ENCODE data around the gene SMIM23. TPM values are rescaled to one million over a fixed set of nuclear protein-coding genes. Genes with fewer than 3 reads are reported as not detected.

Gene SMIM23
- total and polyA plus RNA-seq, 2 experiments from 2014 or later: not detected

- Mint-ChIP-seq H3K27ac (no peak overlapping the region), H3K4me1 (peaks cover 18% of the 10 kb centered on the region), H3K27me3 (ENCODE audit: insufficient read depth, low read depth, poor library complexity) (peaks cover 10% of the 10 kb centered on the region), H3K4me3 (no peak overlapping the region), H3K36me3 (ENCODE audit: low read depth) (no peaks in the 10 kb centered on the region), H3K9me3 (no peaks in the 10 kb centered on the region; the same call in 2 of the 3 replicates)
- ATAC-seq (no peak), DNase-seq (ENCODE audit: low spot score) (no peak)
- Histone ChIP-seq H2AFZ (no peak overlapping the region), H3K9me2 (ENCODE audit: insufficient read depth) (0 out of 2 replicates have a peak, but pooled peaks cover 2% of the 10 kb centered on the region), H3K4me2 (no peak overlapping the region), H3K27ac (ENCODE audit: low read depth) (no peak overlapping the region), H3K79me2 (replicated peaks; ENCODE audit: insufficient read depth) (no peaks in the 10 kb centered on the region), H3K27me3 (ENCODE audit: insufficient read depth) (no peaks in the 10 kb centered on the region), H3K4me3 (no peak overlapping the region), H4K20me1 (replicated peaks; ENCODE audit: insufficient read depth) (no peaks in the 10 kb centered on the region), H3F3A (replicated peaks; ENCODE audit: low read depth) (no peaks in the 10 kb centered on the region), H3K4me1 (ENCODE audit: insufficient read depth) (peaks cover 18% of the 10 kb centered on the region), H3K36me3 (ENCODE audit: insufficient read depth) (no peaks in the 10 kb centered on the region)
- TF ChIP-seq REST (IDR thresholded peaks at IDR 0.05; ENCODE audit: unreplicated experiment) (no peak), ZNF331 (CRISPR knock-in tag; IDR thresholded peaks at IDR 0.05; ENCODE audit: low read depth) (no peak), CTCF (conservative IDR thresholded peaks at IDR 0.05; ENCODE audit: low read depth in 2 of 2) (no peak), STAT1 (IDR thresholded peaks at IDR 0.05; ENCODE audit: unreplicated experiment) (no peak), NANOG (IDR thresholded peaks at IDR 0.05; ENCODE audit: borderline replicate concordance) (no peak), JUNB (IDR thresholded peaks at IDR 0.05; ENCODE audit: unreplicated experiment) (no peak), POLR2AphosphoS5 (IDR thresholded peaks at IDR 0.05; ENCODE audit: low read depth) (no peak), EZH2phosphoT487 (IDR thresholded peaks at IDR 0.05; ENCODE audit: unreplicated experiment) (no peak), ZNF462 (CRISPR knock-in tag; IDR thresholded peaks at IDR 0.05) (no peak), ZNF114 (CRISPR knock-in tag; IDR thresholded peaks at IDR 0.05) (no peak), ETS1 (IDR thresholded peaks at IDR 0.05) (no peak)
Measured at GRCh38 chr5:171808951-171809350, 23.3 kb downstream of the SMIM23 start.
